Activated CD8-positive, alpha-beta T cell treated with anti-CD3 and anti-CD28 coated beads for 36 hours (primary cell): ENCODE measurements around the gene DEPP1. TPM values are rescaled to one million over a fixed set of nuclear protein-coding genes. Genes with fewer than 3 reads are reported as not detected.

Experiments used
- ATAC-seq: fragments of 200-7000 bp; cut with Tn5 transposase; one replicate; pipeline ENCODE4 v1.10.0; 2021; ENCODE audit warnings: mild to moderate bottlenecking, moderate library complexity
- CTCF ChIA-PET: fragments of 350-600 bp; sonication (Branson Sonifier 250); formaldehyde crosslinking; loops from one replicate; lab custom pipeline; 2021; ENCODE audit warnings: antibody characterized with exemption; lab: Charles Lee
- POLR2A ChIA-PET: fragments of 350-600 bp; sonication (Branson Sonifier 250); formaldehyde crosslinking; loops from one replicate; lab custom pipeline; 2021; ENCODE audit warnings: antibody characterized with exemption; lab: Charles Lee
- DNase-seq: peaks from one replicate; pipeline ENCODE4 v3.0.0-alpha.2; 2020
- H3K27ac Mint-ChIP-seq: one replicate; pipeline ENCODE4 v1.8.0; 2021; ENCODE audit warnings: mild to moderate bottlenecking, mixed read lengths
- H3K27me3 Mint-ChIP-seq: one replicate; pipeline ENCODE4 v1.8.0; 2021; ENCODE audit warnings: mixed read lengths
- H3K36me3 Mint-ChIP-seq: one replicate; pipeline ENCODE4 v1.8.0; 2021; ENCODE audit warnings: low read depth, mixed read lengths
- H3K4me1 Mint-ChIP-seq: one replicate; pipeline ENCODE4 v1.8.0; 2021; ENCODE audit warnings: low read depth, mixed read lengths
- H3K4me3 Mint-ChIP-seq: one replicate; pipeline ENCODE4 v1.8.0; 2021; ENCODE audit warnings: mild to moderate bottlenecking, moderate library complexity, mixed read lengths
- H3K9me3 Mint-ChIP-seq: one replicate; pipeline ENCODE4 v1.8.0; 2021; ENCODE audit warnings: mixed read lengths
- CTCF ChIP-seq: fragments of 200-600 bp; IDR thresholded peaks from one replicate; pipeline ENCODE4 v1.8.0; 2022; ENCODE audit warnings: antibody characterized with exemption, mild to moderate bottlenecking
- intact Hi-C: fragments of 100-400 bp; cut with micrococcal nuclease; formaldehyde crosslinking; loops from one replicate; pipeline ENCODE4 v1.10.0; 2022
- total RNA-seq, 2 experiments: library from RNA; stranded (reverse); gene quantifications; one replicate each; pipeline ENCODE4 v1.2.3, GENCODE V29; 2021

DEPP1 gene
- total RNA-seq, 2 experiments from 2014 or later = 0.16 to 0.27 TPM

GRCh38 chr10:44965651-44966097 lies 12.9 kb downstream of the DEPP1 start:
- DNase-seq = peak; percentile 39
- H3K27ac Mint-ChIP-seq = peak overlapping the region; percentile 60
- no peaks in the 10 kb centered on the region for H3K27me3 Mint-ChIP-seq
- no peak overlapping the region for H3K4me3 Mint-ChIP-seq
- H3K4me1 Mint-ChIP-seq = peaks cover 38% of the 10 kb centered on the region
- H3K36me3 Mint-ChIP-seq = no peaks in the 10 kb centered on the region
- intact Hi-C loops = no loop called here
- TF ChIP-seq CTCF = no peak
- no peak for ATAC-seq
- POLR2A ChIA-PET = interaction anchor here (0.6 to 0.9 kb wide), 2 partner anchors 20 to 91 kb away, joined by 3 to 4 read pairs; no protein-coding TSS in a partner anchor
- CTCF ChIA-PET = interaction anchor here (0.9 to 2.5 kb wide), 8 partner anchors 8 to 35 kb away, joined by 3 to 17 read pairs (median 4); no protein-coding TSS in a partner anchor
- H3K9me3 Mint-ChIP-seq = no peaks in the 10 kb centered on the region

GRCh38 chr10:44965104-44965503 lies 13.5 kb downstream of the DEPP1 start:
- H3K4me1 Mint-ChIP-seq = peaks cover 38% of the 10 kb centered on the region
- ATAC-seq = no peak
- POLR2A ChIA-PET = no interaction called here
- no peak overlapping the region for H3K27ac Mint-ChIP-seq
- CTCF ChIA-PET = interaction anchor here (1.4 to 2.4 kb wide), 3 partner anchors 9 to 34 kb away, joined by 4 to 17 read pairs (median 4); no protein-coding TSS in a partner anchor
- no peaks in the 10 kb centered on the region for H3K27me3 Mint-ChIP-seq
- H3K36me3 Mint-ChIP-seq = no peaks in the 10 kb centered on the region
- intact Hi-C loops = no loop called here
- DNase-seq = no peak
- TF ChIP-seq CTCF = no peak
- no peaks in the 10 kb centered on the region for H3K9me3 Mint-ChIP-seq
- no peak overlapping the region for H3K4me3 Mint-ChIP-seq

GRCh38 chr10:44963772-44964633 lies 14.6 kb downstream of the DEPP1 start:
- no peaks in the 10 kb centered on the region for H3K9me3 Mint-ChIP-seq
- H3K4me3 Mint-ChIP-seq = no peak overlapping the region
- DNase-seq (no peak), ATAC-seq (no peak)
- no peaks in the 10 kb centered on the region for H3K36me3 Mint-ChIP-seq
- TF ChIP-seq CTCF = no peak
- no peak overlapping the region for H3K27ac Mint-ChIP-seq
- H3K4me1 Mint-ChIP-seq = peaks cover 34% of the 10 kb centered on the region
- intact Hi-C loops = no loop called here
- H3K27me3 Mint-ChIP-seq = no peaks in the 10 kb centered on the region
- ChIA-PET POLR2A (interaction anchor here (0.7 kb wide), 1 partner anchor 10 kb away, joined by 3 read pairs; no protein-coding TSS in a partner anchor), CTCF (interaction anchor here (1.0 to 4.3 kb wide), 5 partner anchors 9 to 31 kb away, joined by 3 to 22 read pairs (median 4); no protein-coding TSS in a partner anchor)

GRCh38 chr10:44962870-44963738 lies 15.5 kb downstream of the DEPP1 start:
- ChIA-PET POLR2A (interaction anchor here (0.7 kb wide), 1 partner anchor 9 kb away, joined by 3 read pairs; no protein-coding TSS in a partner anchor), CTCF (interaction anchor here (1.0 to 4.3 kb wide), 5 partner anchors 10 to 31 kb away, joined by 3 to 22 read pairs (median 4); no protein-coding TSS in a partner anchor)
- Mint-ChIP-seq H3K36me3 (no peaks in the 10 kb centered on the region), H3K4me1 (peaks cover 34% of the 10 kb centered on the region), H3K9me3 (no peaks in the 10 kb centered on the region), H3K27me3 (no peaks in the 10 kb centered on the region), H3K4me3 (no peak overlapping the region), H3K27ac (no peak overlapping the region)
- no peak for DNase-seq
- no peak for ATAC-seq
- intact Hi-C loops = no loop called here
- TF ChIP-seq CTCF = peak; percentile 24
